HEK293 (cell line): ENCODE data around the gene SELENOS.

ENCODE experiments used
- AEBP2 ChIP-seq: fragments of 450-650 bp; formaldehyde crosslinking; IDR thresholded peaks from 2 replicates; pipeline ENCODE4 v1.5.1; 2016; ENCODE audit warnings: missing biosample characterization, missing genetic modification characterization, borderline replicate concordance
- CTCF ChIP-seq: fragments of 450-650 bp; formaldehyde crosslinking; IDR thresholded peaks from 2 replicates; pipeline ENCODE4 v1.5.1; 2016; ENCODE audit warnings: missing biosample characterization, missing genetic modification characterization
- KLF7 ChIP-seq: fragments of 450-650 bp; formaldehyde crosslinking; IDR thresholded peaks from 2 replicates; pipeline ENCODE4 v1.5.1; 2016; ENCODE audit warnings: missing biosample characterization, missing genetic modification characterization, borderline replicate concordance
- MZF1 ChIP-seq: fragments of 450-650 bp; formaldehyde crosslinking; IDR thresholded peaks from 2 replicates; pipeline ENCODE4 v1.5.1; 2017; ENCODE audit warnings: missing biosample characterization, missing genetic modification characterization, borderline replicate concordance
- OVOL3 ChIP-seq: fragments of 450-650 bp; formaldehyde crosslinking; IDR thresholded peaks from 2 replicates; pipeline ENCODE4 v1.5.1; 2016; ENCODE audit warnings: missing biosample characterization, missing genetic modification characterization
- PRDM4 ChIP-seq: fragments of 450-650 bp; formaldehyde crosslinking; IDR thresholded peaks from 2 replicates; pipeline ENCODE4 v1.5.1; 2017; ENCODE audit warnings: missing biosample characterization, missing genetic modification characterization
- ZBTB49 ChIP-seq: fragments of 450-650 bp; formaldehyde crosslinking; IDR thresholded peaks from 2 replicates; pipeline ENCODE4 v1.5.1; 2016; ENCODE audit warnings: missing biosample characterization, missing genetic modification characterization, low read depth
- ZBTB7A ChIP-seq: fragments of 450-650 bp; formaldehyde crosslinking; IDR thresholded peaks from 2 replicates; pipeline ENCODE4 v1.5.1; 2016; ENCODE audit warnings: low read depth, missing biosample characterization, missing genetic modification characterization
- ZFP3 ChIP-seq: fragments of 450-650 bp; formaldehyde crosslinking; IDR thresholded peaks from 2 replicates; pipeline ENCODE4 v1.5.1; 2016; ENCODE audit warnings: low read depth, missing biosample characterization, missing genetic modification characterization
- ZNF121 ChIP-seq: fragments of 450-650 bp; formaldehyde crosslinking; IDR thresholded peaks from 2 replicates; pipeline ENCODE4 v1.5.1; 2016; ENCODE audit warnings: missing biosample characterization, missing genetic modification characterization
- ZNF133 ChIP-seq: fragments of 450-650 bp; formaldehyde crosslinking; IDR thresholded peaks from 2 replicates; pipeline ENCODE4 v1.5.1; 2016; ENCODE audit warnings: missing biosample characterization, missing genetic modification characterization
- ZNF155 ChIP-seq: fragments of 450-650 bp; formaldehyde crosslinking; IDR thresholded peaks from 2 replicates; pipeline ENCODE4 v1.5.1; 2016; ENCODE audit warnings: missing biosample characterization, missing genetic modification characterization
- ZNF2 ChIP-seq: fragments of 450-650 bp; formaldehyde crosslinking; IDR thresholded peaks from 2 replicates; pipeline ENCODE4 v1.5.1; 2016; ENCODE audit warnings: missing biosample characterization, missing genetic modification characterization
- ZNF23 ChIP-seq: fragments of 450-650 bp; formaldehyde crosslinking; IDR thresholded peaks from 2 replicates; pipeline ENCODE4 v1.5.1; 2016; ENCODE audit warnings: missing biosample characterization, missing genetic modification characterization, borderline replicate concordance
- ZNF26 ChIP-seq: fragments of 450-650 bp; formaldehyde crosslinking; IDR thresholded peaks from 2 replicates; pipeline ENCODE4 v1.5.1; 2016; ENCODE audit warnings: missing biosample characterization, missing genetic modification characterization
- ZNF266 ChIP-seq: fragments of 450-650 bp; formaldehyde crosslinking; IDR thresholded peaks from 2 replicates; pipeline ENCODE4 v1.5.1; 2016; ENCODE audit warnings: missing biosample characterization, missing genetic modification characterization, low read depth
- ZNF280C ChIP-seq: fragments of 450-650 bp; formaldehyde crosslinking; IDR thresholded peaks from 2 replicates; pipeline ENCODE4 v1.5.1; 2016; ENCODE audit warnings: missing biosample characterization, missing genetic modification characterization
- ZNF433 ChIP-seq: fragments of 450-650 bp; formaldehyde crosslinking; IDR thresholded peaks from 2 replicates; pipeline ENCODE4 v1.5.1; 2016; ENCODE audit warnings: missing biosample characterization, missing genetic modification characterization, low read depth
- ZNF529 ChIP-seq: fragments of 450-650 bp; formaldehyde crosslinking; IDR thresholded peaks from 2 replicates; pipeline ENCODE4 v1.5.1; 2017; ENCODE audit warnings: missing genetic modification characterization, missing biosample characterization; ENCODE audit not compliant: insufficient replicate concordance
- ZNF530 ChIP-seq: fragments of 450-650 bp; formaldehyde crosslinking; IDR thresholded peaks from 2 replicates; pipeline ENCODE4 v1.5.1; 2016; ENCODE audit warnings: low read depth, missing biosample characterization, missing genetic modification characterization
- ZNF549 ChIP-seq: fragments of 450-650 bp; IDR thresholded peaks from 2 replicates; pipeline ENCODE4 v1.5.1; 2018; ENCODE audit warnings: missing biosample characterization, missing genetic modification characterization, mild to moderate bottlenecking, inconsistent platforms, moderate library complexity
- ZNF580 ChIP-seq: fragments of 450-650 bp; formaldehyde crosslinking; IDR thresholded peaks from 2 replicates; pipeline ENCODE4 v1.5.1; 2016; ENCODE audit warnings: missing biosample characterization, missing genetic modification characterization
- ZNF596 ChIP-seq: fragments of 450-650 bp; IDR thresholded peaks from 2 replicates; pipeline ENCODE4 v1.5.0; 2018; ENCODE audit warnings: missing biosample characterization, mild to moderate bottlenecking, missing genetic modification characterization, moderate library complexity
- ZNF707 ChIP-seq: fragments of 450-650 bp; formaldehyde crosslinking; IDR thresholded peaks from 2 replicates; pipeline ENCODE4 v1.5.1; 2016; ENCODE audit warnings: missing biosample characterization, missing genetic modification characterization
- ZNF830 ChIP-seq: fragments of 450-650 bp; IDR thresholded peaks from 2 replicates; pipeline ENCODE4 v1.5.0; 2018; ENCODE audit warnings: missing biosample characterization, missing genetic modification characterization, low read depth, mild to moderate bottlenecking, moderate library complexity
- ZSCAN4 ChIP-seq: fragments of 450-650 bp; formaldehyde crosslinking; IDR thresholded peaks from 2 replicates; pipeline ENCODE4 v1.5.1; 2017; ENCODE audit warnings: missing biosample characterization, missing genetic modification characterization

The SELENOS gene

GRCh38 chr15:101277943-101278564, 769 bp upstream of the SELENOS start (continued):
- TF ChIP-seq ZBTB49 (no peak), AEBP2 (tag by site-specific recombination) (no peak), ZNF23 (tag by site-specific recombination) (no peak), ZSCAN4 (tag by site-specific recombination) (no peak), ZNF529 (tag by site-specific recombination) (no peak), ZNF433 (tag by site-specific recombination) (no peak), OVOL3 (tag by site-specific recombination) (no peak), KLF7 (tag by site-specific recombination) (no peak), ZNF580 (tag by site-specific recombination) (no peak), ZNF549 (tag by site-specific recombination) (no peak), CTCF (tag by site-specific recombination) (peak; percentile 27; the same call in 1 of the 2 replicates), ZNF133 (tag by site-specific recombination) (no peak), ZNF121 (no peak), ZNF2 (tag by site-specific recombination) (no peak), ZNF830 (tag by site-specific recombination) (no peak), PRDM4 (no peak), ZNF280C (no peak), ZFP3 (tag by site-specific recombination) (no peak), ZNF530 (tag by site-specific recombination) (no peak), ZNF26 (tag by site-specific recombination) (no peak), ZNF707 (tag by site-specific recombination) (no peak), ZNF596 (tag by site-specific recombination) (no peak), ZNF155 (tag by site-specific recombination) (no peak), ZNF266 (tag by site-specific recombination) (no peak), ZBTB7A (tag by site-specific recombination) (no peak), MZF1 (peak; percentile 72; the same call in 1 of the 2 replicates)
